NCI-H146 treated with DMSO at 0.1 percent for 48 hours (cell line): ENCODE measurements around the gene USP34.
"Not testable (repeated sequence)": the region's sequence is repeated elsewhere in the genome, so short reads cannot be mapped to it uniquely, and the experiment has no call there.

Experiments
- DNase-seq: peaks from one replicate; lab custom pipeline; 2025; ENCODE audit not compliant: unreplicated experiment; lab: John Stamatoyannopoulos, UW

USP34 gene, protein sequence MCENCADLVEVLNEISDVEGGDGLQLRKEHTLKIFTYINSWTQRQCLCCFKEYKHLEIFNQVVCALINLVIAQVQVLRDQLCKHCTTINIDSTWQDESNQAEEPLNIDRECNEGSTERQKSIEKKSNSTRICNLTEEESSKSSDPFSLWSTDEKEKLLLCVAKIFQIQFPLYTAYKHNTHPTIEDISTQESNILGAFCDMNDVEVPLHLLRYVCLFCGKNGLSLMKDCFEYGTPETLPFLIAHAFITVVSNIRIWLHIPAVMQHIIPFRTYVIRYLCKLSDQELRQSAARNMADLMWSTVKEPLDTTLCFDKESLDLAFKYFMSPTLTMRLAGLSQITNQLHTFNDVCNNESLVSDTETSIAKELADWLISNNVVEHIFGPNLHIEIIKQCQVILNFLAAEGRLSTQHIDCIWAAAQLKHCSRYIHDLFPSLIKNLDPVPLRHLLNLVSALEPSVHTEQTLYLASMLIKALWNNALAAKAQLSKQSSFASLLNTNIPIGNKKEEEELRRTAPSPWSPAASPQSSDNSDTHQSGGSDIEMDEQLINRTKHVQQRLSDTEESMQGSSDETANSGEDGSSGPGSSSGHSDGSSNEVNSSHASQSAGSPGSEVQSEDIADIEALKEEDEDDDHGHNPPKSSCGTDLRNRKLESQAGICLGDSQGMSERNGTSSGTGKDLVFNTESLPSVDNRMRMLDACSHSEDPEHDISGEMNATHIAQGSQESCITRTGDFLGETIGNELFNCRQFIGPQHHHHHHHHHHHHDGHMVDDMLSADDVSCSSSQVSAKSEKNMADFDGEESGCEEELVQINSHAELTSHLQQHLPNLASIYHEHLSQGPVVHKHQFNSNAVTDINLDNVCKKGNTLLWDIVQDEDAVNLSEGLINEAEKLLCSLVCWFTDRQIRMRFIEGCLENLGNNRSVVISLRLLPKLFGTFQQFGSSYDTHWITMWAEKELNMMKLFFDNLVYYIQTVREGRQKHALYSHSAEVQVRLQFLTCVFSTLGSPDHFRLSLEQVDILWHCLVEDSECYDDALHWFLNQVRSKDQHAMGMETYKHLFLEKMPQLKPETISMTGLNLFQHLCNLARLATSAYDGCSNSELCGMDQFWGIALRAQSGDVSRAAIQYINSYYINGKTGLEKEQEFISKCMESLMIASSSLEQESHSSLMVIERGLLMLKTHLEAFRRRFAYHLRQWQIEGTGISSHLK (N-terminal part only)

GRCh38 chr2:61470965-61471904, at the start of gene USP34:
Gene USP34 (minus strand): TSS chr2:61471087. CDS start chr2:61470692, 395 bp downstream.
- DNase-seq = peak; percentile 89

DNA sequence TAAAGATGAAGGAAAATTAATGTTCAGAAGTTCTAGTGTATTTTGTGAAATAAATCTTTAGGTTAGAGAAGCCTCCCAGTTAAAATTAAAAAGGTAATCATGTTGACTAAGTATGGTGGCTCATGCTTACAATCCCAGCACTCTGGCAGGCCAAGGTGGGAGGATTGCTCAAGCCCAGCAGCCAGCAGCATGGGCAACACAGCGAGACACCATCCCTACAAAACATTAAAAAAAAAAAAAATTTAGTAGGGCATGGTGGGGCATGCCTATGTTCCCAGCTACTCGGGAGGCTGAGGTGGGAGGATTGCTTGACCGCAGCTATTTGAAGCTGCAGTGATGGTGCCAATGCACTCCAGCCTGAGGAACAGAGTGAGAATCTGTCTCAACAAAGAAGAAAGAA, 49.4 kb upstream of the USP34 start:
- no peak for DNase-seq

DNA sequence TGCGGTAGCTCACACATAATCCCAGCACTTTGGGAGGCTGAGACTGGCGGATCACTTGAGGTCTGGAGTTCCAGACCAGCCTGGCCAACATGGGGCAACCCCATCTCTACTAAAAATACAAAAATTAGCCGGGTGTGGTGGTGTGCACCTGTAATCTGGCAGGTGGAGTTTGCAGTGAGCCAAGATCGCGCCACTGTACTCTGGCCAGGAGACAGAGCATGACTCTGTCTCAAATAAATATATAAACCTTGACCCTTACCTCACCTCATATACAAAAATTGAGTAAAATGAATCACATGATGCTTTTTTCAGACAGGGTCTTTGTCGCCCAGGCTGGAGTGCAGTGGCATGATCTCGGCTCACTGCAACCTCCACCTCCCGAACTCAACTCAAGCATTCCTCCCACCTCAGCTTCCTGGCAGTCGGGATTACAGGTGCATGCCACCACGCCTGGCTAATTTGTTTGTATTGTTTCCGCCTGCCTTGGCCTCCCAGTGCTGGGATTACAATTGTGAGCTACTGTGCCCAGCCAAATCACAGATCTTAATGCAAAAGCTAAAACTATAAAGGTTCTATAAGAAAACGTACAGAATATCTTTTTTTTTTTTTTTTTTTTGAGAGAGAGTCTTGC, 42.0 kb upstream of the USP34 start:
- no peak for DNase-seq

- no peak for DNase-seq
Observed at GRCh38 chr2:61510674-61511671, 40.1 kb upstream of the USP34 start.

- no peak for DNase-seq
Observed at GRCh38 chr2:61504949-61505348, 34.1 kb upstream of the USP34 start.

- no peak for DNase-seq
Observed at GRCh38 chr2:61499060-61499459, 28.2 kb upstream of the USP34 start.

DNA sequence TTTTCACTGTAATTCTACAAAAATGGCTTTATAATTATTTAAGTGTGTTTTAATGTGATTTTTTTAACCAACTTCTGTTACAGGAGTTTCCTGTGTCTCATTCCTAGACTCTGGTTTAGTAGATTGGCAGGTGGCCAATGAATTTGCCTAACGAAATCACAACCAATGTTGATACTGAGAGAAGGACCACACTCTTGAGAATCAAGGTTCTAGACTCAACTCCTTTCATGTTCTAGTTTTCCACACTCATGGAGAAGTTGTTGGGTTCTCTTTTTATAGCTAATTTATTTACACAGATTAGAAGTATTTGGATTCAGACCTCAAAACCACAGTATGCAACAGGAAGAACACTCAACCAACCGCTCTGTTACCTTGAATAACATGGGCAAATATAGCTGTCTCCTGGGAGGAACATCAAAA, 22.6 kb upstream of the USP34 start:
- no peak for DNase-seq

DNA sequence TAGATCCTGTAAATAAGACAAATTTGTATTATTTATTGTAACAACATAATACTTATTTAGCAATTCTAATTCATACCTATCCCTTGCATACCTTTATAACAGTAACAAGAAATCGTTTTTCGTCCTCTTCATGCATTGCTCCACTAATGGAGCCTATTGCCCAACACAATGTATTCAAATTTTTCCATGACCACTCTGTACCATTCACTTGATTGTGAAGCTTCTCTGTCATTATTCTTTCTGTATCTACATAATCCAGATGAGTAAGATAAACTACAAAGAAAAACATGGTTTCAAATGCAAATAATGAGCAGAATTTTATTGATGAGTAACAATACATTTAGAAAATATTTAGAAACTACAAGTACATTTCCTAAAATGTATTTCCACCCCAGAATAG, 21.6 kb upstream of the USP34 start:
- DNase-seq = no peak

GRCh38 chr2:61485281-61485680, 14.4 kb upstream of the USP34 start:
- no peak for DNase-seq

GRCh38 chr2:61478086-61478485, 7.2 kb upstream of the USP34 start:
- no peak for DNase-seq

GRCh38 chr2:61476929-61477589, 6.2 kb upstream of the USP34 start:
- DNase-seq = not testable (repeated sequence)

GRCh38 chr2:61471905-61472805, 1.3 kb upstream of the USP34 start:
- DNase-seq = peak; percentile 41

- peak; percentile 31 for DNase-seq
Observed at GRCh38 chr2:61470122-61470951, 550 bp downstream of the USP34 start.

DNA sequence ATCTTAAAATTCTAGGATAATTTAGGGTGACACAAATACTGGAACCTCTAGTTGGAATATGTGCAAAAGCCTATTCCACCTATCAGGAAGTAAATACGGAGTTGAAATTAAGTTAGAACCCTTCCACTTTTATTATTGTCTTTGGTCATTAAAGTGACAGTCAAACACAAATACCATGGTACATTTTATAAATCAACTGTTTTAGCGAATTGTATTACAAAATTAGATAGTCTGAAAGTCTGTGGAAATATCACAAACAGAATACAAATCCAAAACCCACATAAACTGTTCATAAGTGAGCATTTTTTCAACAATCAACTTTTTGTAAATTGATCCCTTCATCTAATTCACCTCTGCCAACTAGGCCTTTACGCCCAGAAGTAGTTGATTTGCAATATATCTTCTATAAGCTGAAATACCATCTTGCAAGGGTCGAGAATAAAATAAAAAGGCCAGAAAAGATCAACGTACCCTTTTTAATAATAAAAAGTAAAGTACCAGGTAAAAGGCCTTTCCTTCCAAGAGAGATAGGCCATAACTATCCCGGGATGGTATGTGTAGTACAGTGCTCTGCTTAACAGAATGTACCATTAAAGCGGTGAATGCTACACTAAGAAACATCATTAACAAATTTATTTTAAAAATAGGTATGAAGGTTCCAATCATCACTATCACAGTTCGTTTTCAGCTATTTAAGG, 1.3 kb downstream of the USP34 start:
- DNase-seq = peak; percentile 7

DNA sequence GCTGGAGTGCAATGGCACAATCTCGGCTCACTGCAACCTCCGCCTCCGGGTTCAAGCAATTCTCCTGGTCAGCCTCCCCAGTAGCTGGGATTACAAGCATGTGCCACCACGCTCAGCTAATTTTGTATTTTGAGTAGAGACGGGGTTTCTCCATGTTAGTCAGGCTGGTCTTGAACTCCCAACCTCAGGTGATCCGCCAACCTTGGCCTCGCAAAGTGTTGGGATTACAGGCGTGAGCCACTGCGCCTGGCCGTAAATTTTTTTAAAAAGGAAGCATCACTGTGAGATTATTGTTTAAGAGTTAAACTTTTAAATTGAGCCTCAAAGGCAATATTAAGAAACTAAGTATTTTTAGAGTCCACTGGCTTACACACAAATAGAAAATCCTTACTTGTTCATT, 2.7 kb downstream of the USP34 start:
- DNase-seq = not testable (repeated sequence)

DNA sequence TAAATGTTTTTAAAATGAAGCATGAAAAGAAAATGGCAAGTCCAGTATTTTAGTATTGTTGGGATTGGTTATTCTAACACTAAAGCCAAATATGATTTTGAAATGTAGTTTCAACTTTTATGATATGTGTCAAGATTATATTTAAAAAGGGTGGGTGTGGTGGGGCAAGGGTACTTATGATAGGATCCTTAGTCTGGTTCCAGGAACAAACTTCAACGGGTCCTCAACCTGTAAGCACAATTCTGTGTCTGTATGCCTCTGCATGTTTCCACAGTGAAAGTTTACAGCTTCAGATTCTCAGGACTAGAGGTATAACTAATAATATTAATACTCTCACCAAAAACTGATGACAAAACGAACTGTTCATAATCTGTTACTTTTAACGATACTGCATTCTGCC, 5.8 kb downstream of the USP34 start:
- no peak for DNase-seq
